Stimulated activated CD4-positive, alpha-beta T cell treated with anti-CD3 and anti-CD28 coated beads, Interleukin-1b, Interleukin-23, amount 100 ng/mL, for 4 hours (primary cell): ENCODE results near the gene TAS2R13.

Experiments
- DNase-seq, 2 donors: peaks; one replicate each; pipeline ENCODE4 v3.0.0-alpha.2; 2020; ENCODE audit warnings: low read depth in 2 of 2

The TAS2R13 gene

GRCh38 chr12:10873378-10873777 lies 36.0 kb downstream of the TAS2R13 start:
- no peak for DNase-seq

GRCh38 chr12:10867381-10867780 lies 42.0 kb downstream of the TAS2R13 start:
- no peak for DNase-seq

GRCh38 chr12:10863512-10864218 lies 45.7 kb downstream of the TAS2R13 start:
- no peak for DNase-seq

- no peak for DNase-seq
These were observed 48.0 kb downstream of the TAS2R13 start for GRCh38 chr12:10861366-10861765.
